Fibroblast of skin of back (primary cell): ENCODE results near the gene COQ8B.

Experiments
- DNase-seq: peaks from one replicate; pipeline ENCODE4 v3.0.0-alpha.2; 2013

Gene COQ8B

DNA sequence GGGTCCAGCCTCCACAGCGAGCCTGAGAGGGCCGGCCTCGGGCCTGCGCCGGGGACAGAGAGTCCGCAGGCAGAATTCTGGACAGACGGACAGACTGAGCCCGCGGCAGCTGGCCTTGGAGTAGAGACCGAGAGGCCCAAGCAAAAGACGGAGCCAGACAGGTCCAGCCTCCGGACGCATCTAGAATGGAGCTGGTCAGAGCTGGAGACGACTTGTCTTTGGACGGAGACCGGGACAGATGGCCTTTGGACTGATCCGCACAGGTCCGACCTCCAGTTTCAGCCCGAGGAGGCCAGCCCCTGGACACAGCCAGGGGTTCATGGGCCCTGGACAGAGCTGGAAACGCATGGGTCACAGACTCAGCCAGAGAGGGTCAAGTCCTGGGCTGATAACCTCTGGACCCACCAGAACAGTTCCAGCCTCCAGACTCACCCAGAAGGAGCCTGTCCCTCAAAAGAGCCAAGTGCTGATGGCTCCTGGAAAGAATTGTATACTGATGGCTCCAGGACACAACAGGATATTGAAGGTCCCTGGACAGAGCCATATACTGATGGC, 716 bp upstream of the COQ8B start:
- no peak for DNase-seq

GRCh38 chr19:40716031-40716481, 630 bp downstream of the COQ8B start:
- DNase-seq: no peak

DNA sequence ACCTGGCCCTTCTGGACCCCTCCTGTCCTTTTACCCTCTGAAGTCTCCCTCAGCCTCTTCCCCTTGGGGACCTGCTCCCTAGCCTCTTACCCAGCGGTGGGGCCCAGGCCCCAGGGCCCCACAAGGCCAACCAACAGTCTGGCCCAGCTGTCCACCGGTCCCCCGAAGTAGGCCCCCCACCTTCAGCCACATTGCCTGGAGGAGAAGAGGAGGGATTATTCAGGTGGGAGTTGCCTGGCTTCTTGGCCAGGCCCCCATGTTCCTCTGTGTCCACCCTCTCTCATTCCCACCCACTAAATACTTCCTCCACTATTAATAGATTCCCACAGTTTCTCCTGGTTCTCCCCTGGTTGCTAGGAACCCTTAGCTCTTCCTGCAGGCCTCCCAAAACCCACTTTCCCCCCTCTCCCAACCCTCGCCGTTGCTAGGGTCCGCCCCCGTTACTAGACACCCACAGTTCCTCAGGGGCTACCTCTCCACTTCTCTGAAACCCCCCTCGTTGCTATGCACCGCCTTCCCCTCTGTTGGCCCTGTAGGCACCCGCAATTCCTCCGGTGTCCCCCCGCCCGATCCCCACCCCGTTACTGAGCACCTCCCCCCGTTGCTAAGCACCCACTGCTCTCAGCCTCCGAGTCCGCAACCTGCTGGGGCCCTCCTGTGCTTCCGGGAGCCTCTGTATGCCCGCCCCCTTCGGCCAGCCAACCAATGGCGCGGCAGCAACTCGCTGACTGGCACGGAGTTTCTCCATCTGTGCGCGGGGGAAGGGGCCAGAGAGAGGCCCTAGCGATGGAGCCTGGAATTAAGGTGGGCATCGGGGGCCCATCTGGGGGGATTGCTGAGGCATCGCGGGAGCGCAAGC, 2.0 kb downstream of the COQ8B start:
- DNase-seq: peak; percentile 88

- DNase-seq: no peak
Measured at GRCh38 chr19:40713939-40714338, 2.7 kb downstream of the COQ8B start.

DNA sequence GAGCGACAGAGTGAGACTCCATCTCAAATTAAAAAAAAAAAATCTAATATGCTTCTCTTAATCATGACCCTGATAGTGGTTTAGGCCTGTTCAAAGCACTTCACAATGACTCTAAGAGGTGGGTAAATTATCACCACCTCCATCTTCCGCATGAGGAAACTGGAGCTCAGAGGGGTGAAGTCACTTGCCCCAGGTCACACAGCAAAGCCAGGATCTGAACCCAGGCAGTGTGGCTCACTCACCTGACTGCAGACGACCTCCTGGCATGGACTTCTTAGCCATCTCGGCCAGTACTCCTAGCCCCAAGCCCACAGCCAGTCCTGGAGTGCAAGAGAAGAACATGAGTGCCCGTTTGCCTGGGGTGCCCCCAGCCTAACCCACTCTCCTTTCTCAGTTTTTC, 6.9 kb downstream of the COQ8B start:
- DNase-seq: no peak

DNA sequence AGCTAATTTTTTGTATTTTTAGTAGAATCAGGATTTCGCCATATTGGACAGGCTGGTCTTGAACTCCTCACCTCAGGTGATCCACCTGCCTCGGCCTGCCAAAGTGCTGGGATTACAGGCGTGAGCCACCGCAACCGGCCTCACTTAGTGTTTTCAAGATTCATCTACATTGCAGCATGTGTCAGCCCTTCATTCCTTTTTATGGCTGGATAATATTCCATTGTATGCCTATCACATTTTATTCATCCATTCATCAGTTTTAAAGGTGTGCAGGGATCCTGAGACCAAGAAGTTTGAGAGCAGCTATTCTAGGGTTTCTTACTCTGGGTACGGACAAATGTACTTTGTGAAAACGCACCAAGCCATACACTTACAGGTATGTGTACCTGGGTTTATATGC, 9.1 kb downstream of the COQ8B start:
- DNase-seq: no peak

- DNase-seq: no peak
Measured at GRCh38 chr19:40705950-40706619, 10.6 kb downstream of the COQ8B start.

- DNase-seq: no peak
Measured at GRCh38 chr19:40705362-40705651, 11.4 kb downstream of the COQ8B start.

DNA sequence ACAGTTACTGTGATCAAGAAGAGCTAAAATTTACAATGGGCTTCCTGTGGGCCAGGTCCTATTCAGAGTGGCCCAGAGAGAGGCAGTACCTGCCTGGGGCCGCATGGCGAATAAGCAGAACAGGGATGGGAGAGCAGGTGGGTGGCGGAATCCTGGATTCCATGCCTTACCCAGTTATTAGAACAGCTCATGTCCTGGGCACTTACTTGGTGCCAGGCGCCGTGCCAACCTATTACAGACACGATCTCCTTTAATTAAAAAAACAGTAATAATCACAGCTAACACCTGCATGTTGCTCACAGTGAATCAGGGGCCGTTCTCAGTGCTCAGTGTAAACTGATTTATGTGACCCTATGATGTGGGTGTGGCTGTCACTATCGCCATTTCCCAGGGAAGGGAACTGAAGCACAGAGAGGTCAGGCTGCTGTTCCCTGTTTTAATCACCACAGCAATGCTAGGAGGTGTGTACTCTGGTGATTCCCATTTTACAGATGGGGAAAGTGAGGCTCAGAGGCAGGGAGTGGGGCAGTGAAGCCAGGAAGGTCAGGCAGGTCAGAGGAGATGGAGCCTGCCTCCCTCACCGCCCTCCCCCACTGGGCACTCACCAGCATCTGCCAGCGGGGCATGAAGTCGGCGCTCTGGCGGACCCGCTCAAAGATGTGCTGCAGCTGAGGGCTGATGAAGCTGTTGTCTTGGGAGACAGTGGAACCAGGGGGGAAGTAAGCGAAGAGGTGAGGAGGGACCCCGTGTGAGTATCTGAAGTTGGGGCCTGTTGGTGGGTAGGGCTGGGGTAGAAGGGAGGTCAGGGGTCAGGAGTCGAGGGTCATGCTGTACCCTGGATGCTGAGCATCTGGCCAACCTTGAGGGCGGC, 12.0 kb downstream of the COQ8B start:
- no peak for DNase-seq

DNA sequence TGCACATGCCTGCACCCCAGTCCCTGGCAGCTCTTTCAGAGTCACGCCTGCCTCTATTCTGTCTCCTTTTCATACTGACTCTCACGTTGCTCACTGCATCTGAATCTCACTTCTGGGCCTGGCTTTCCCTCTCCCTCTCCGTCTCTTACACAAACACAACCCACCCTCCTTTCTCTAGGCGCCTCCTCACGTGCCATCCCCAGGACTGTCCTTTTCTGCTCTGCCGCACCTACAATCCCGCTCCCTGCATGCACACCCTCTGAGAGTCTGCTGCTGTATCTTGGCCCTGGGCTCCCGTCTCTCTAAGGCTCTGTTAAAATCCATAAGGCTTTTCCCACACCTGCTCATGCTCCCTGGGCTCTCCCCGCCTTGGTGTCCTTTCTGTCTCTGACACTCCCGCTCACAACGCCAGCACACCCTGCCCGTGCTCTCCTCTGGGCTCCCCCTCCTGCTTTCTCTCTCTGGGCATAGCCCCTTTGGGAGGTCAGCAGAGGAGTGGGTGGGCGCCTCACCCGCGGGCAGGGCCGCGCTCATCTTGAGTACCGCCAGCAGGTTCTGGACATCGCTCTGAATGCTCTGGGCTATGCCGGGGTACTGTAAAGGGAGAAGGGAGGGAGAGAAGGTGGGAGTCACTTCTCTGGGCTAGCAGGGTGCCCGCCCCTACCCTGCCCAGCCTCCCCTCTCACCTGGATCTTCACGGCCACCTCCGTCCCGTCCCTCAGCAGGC, 13.5 kb downstream of the COQ8B start:
- no peak for DNase-seq

GRCh38 chr19:40702337-40703012, 14.2 kb downstream of the COQ8B start:
- no peak for DNase-seq

DNA sequence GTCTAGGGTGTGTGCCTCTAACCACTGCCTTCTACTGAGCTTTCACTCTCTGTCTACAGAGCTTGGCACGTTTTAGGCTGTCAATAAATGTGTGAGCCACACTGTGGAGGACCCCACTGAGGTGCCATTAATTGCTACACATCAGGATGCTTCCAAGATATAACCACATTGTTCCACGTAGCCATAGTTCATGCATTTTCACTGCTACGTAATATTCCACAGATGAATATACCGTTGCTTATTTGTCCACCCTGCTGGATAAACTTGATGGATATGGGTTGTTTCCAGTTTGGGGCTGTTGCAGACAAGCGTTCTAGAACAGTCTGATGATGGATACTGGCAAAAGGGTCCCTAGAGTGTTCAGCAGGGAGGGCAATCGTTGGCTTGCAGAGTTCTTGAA, 14.9 kb downstream of the COQ8B start:
- no peak for DNase-seq

- no peak for DNase-seq
Measured at GRCh38 chr19:40700083-40700482, 16.6 kb downstream of the COQ8B start.

DNA sequence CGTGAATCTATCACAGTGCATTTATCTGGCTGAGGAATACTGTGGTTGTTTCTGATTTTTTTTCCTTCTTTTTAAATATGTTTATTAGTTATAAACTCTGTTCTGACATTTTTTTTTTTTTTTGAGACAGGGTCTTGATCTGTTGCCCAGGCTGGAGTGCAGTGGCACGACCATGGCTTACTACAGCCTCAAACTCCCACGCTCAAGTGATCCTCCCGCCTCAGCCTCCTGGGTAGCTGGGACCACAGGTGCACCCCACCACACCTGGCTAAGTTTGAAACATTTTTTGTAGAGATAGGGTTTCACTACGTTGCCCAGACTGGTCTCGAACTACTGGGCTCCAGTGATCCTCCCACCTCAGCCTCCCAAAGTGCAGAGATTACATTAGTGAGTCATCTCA, 19.7 kb downstream of the COQ8B start:
- no peak for DNase-seq

GRCh38 chr19:40695881-40696280, 20.8 kb downstream of the COQ8B start:
- no peak for DNase-seq

DNA sequence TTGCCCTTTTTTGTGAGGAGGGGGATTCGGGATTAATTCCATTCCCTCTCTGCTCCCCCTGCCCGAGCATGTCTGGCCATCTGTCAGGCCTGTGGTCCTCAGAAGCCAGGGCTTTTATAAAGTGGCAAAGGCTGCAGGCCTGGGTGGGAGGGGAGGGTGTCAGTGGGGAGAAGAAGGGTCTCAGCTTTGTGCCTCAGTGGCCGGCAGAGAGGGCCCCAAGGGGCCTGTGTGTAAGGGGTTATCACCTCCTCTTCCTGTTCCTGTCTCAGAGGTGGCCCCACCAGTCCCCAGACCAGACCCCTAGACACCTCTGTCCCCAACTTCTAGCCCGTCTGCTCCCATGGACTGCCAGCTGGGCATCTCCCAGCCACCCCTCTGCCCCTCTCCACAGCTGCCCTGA, 22.8 kb downstream of the COQ8B start:
- DNase-seq: no peak

DNA sequence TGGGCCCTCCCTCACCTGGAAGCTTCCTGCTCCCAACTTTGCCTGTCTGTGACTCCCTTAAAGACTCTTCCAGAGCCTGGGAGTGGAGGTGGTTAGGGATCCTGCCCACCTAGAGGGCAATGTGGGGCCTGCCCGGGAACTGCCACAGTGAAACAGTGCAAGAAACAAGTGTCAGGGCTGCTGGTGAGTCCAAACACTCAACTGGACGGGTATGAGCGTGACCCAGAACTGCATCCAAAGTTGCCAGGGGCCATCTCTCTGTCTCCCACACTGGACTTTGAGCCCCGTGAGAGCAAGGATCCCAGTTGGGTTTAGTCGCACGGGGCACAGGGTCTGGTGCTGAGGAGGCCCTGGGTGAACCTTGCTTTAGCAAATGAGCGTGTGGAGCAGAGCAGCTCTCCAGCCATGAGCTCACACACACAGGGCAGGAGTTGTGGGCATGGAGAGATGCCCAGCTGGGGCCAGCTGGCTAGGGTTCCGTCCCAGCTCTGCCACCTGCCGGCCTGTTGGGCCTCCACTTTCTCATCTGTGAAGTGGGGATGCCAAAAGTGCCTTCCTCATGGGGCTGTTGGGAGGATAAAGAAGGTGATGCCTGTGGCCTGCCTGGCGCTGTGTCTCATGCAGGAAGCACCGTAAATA, 23.4 kb downstream of the COQ8B start:
- no peak for DNase-seq

DNA sequence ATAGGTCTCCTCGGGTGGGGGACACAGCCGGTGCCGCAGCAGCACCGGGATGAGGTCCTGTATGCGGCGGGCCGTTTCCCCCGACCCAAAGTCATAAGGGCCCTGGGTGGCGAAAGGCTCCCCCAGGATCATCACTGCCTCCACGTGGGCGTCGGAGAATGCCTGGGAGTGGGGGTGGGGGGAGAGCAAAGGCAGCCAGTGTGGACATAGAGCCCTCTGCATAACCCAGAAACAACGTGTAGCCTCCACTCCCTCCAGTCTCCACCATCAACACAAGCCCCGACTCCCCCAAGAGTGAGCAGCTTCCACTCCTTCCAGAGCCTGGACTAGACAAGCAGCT, 24.5 kb downstream of the COQ8B start:
- DNase-seq: no peak

DNA sequence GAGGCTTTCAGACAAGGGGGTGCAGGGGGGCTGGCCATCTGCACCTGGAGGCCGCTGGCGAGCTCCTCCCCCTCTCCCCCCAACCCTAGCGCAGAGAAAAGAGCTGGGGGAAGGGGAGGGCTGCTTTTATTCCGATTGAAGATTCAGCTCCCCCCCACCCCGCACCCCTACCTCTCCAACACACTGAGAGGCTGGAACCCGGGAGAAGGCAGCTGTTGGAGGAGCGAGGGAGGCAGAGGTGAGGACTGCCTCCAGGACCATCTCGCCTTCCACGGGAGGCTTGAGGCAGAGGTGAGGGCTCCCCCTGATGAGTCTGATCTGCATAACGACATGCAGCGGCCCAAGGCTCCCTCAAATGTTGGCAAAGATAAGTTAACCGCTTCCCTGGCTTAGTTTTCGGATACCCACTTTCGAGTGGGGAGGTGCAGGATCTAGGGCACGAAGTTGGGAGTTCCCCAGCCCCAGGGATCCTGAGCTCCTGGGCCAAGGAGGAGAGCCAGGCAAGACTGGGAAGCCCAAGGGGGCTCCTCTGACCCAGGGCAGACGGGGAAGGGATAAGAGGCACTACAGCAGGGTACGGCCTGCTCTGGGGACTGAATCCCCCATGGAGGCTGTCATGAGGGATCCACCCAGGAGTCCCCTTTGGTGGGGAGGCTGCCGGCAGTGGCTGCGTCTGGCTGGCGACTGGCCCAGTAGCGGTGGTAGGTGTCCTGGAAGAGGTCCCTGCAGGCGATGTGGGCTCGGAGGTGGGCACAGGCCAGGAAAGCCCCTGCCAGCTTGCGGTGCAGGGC, 25.1 kb downstream of the COQ8B start:
- DNase-seq: no peak

DNA sequence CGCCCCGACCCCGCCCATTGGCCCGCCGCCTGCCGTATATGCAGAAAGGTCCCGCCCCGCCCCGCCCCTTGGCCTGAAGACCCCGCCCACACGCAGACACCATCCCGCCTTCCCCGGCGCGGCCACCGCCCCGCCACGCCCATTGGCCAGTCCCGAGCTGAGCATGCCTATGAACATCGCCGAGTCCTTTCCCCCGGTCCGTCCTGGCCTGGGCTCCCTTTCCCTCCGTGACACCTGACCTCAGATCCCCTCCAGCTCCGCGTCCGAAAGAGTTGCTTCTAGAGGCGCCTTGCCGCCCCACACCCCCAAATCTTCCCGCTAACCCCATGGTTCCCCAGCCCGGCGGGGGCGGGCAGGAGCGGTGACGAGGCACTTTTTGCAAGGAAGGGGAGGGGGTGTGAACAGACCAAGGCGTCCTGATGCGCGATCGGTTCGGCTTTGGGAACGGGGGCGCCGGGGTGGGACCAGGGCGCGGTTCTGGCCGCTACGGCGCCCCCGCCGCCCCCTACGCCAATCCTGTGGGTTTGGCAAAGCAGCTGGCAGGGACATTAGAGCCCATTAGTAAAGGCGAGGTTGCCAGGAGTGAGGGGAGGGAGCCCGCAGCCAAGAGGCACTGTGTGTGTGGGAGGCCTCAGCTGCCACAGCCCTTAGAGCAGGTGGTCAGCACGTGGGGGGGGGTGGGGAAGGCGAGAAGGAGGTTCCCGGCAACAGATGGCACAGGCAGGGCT, 25.8 kb downstream of the COQ8B start:
- peak; percentile 88 for DNase-seq
